Measurements from ENCODE around the gene KLK8. TPM values are rescaled to one million over a fixed set of nuclear protein-coding genes. Genes with fewer than 3 reads are reported as not detected.
"Not testable (repeated sequence)": the region's sequence is repeated elsewhere in the genome, so short reads cannot be mapped to it uniquely, and the experiment has no call there.

The KLK8 gene
- total and polyA plus RNA-seq, 2 of the 13 experiments (the other 11 are each of a cell fraction or from before 2014, with no cell fraction given) = not detected

DNA sequence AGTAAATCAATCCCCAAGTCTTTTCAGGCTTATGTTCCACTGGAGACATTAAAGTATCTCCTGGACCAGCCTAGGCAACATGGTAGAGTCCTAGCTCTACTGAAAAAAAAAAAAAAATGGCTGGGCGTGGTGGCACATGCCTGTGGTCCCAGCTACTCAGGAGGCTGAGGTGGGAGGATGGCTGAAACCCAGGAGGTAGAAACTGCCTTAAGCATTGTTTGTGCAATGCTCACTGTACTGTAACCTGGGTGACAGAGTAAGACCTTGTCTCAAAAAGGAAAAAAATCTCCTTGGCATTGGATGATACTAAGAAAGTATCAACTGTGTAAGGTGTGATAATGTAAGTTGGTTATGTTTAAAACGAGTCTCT lies 8.8 kb downstream of the KLK8 start:
- no TSS peak for BruUV-seq (replicated peaks)

DNA sequence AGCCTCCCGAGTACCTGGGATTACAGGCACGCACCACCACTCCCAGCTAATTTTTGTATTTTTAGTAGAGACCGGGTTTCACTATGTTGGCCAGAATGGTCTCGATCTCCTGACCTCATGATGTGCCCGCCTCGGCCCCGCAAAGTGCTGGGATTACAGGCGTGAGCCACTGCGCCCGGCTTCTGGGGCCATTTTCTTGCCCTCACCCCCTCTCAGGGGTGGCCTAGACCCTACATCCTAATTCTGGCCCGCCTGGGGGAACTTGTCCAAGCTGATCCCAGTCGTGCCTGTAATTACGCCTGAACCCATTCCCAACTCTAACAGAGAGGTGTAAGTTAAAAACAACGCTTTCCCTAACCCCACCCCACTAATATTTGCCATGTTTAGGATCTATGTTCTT lies 17.0 kb downstream of the KLK8 start:
- in situ Hi-C loops (cut with HindIII; ENCODE audit: extremely low pct_ligation_motif_present, low pct_unique_long_range_greater_than_20kb); H3K79me2 ChIP-seq (ENCODE audit: insufficient read depth, low read length); H2AFZ ChIP-seq (ENCODE audit: low read length); FAIRE-seq; POLR2A ChIA-PET; H3K4me1 ChIP-seq (ENCODE audit: insufficient read depth, low read length); H3K9ac ChIP-seq (ENCODE audit: insufficient read depth, low read depth, low read length); CTCF ChIA-PET (ENCODE audit: low intra/inter-chr PET ratio, low total read pairs); ATAC-seq; H4K20me1 ChIP-seq (ENCODE audit: insufficient read depth, low read length); H3K27ac ChIP-seq (ENCODE audit: extremely low read length, insufficient read depth, low read length); H3K9me3 ChIP-seq (ENCODE audit: low read length); H3K4me3 ChIP-seq (replicated peaks in 1 of 3; ENCODE audit: insufficient read depth in 1 of 3, low read depth in 2 of 3, low read length in 3 of 3); H3K36me3 ChIP-seq (replicated peaks in 1 of 2; ENCODE audit: control insufficient read depth in 1 of 2, insufficient read depth in 2 of 2, low read length in 2 of 2); intact Hi-C loops (cut with micrococcal nuclease; ENCODE audit: unreplicated experiment); H3K4me2 ChIP-seq (ENCODE audit: low read depth, low read length); DNase-seq (ENCODE audit: low spot score); BruUV-seq (replicated peaks); H3K27me3 ChIP-seq (ENCODE audit: control insufficient read depth in 1 of 2, insufficient read depth in 2 of 2, low read length in 2 of 2): not testable (repeated sequence)
- WGBS (ENCODE audit: low lambda C conversion rate) = 34% methylated on average over 13 of the region's 14 CpGs

More for the DNA sequence above, 8.8 kb downstream of the KLK8 start:
- H2AFZ ChIP-seq (ENCODE audit: low read length) = no peak overlapping the region
- H3K27me3 ChIP-seq (ENCODE audit: control insufficient read depth in 1 of 2, insufficient read depth in 2 of 2, low read length in 2 of 2) = peaks cover 0 to 8% of the 10 kb centered on the region in 2 experiments; a peak in 1 of 5 replicates
- H3K4me2 ChIP-seq (ENCODE audit: low read depth, low read length) = no peak overlapping the region
- no peak for TF ChIP-seq DDIT3 (CRISPR knock-in tag; IDR thresholded peaks at IDR 0.05)
- TF ChIP-seq RXRB (CRISPR knock-in tag; IDR thresholded peaks at IDR 0.05; ENCODE audit: borderline replicate concordance) = no peak
- no peak for TF ChIP-seq SMAD9 (CRISPR knock-in tag; IDR thresholded peaks at IDR 0.05)
- no peak for TF ChIP-seq HNRNPLL (IDR thresholded peaks at IDR 0.05; ENCODE audit: low read depth, low read length, poor library complexity, severe bottlenecking)
- TF ChIP-seq HDAC2 (CRISPR knock-in tag; IDR thresholded peaks at IDR 0.05) = no peak
- no peak for TF ChIP-seq NCOA2 (CRISPR knock-in tag; IDR thresholded peaks at IDR 0.05)
- no peak for TF ChIP-seq MTA3 (CRISPR knock-in tag; IDR thresholded peaks at IDR 0.05)
- TF ChIP-seq IRX3 (CRISPR knock-in tag; IDR thresholded peaks at IDR 0.05; ENCODE audit: borderline replicate concordance, low read depth) = no peak
- no peak for TF ChIP-seq HOXA5 (CRISPR knock-in tag; IDR thresholded peaks at IDR 0.05)
- TF ChIP-seq ZNF670 (CRISPR knock-in tag; IDR thresholded peaks at IDR 0.05; ENCODE audit: borderline replicate concordance) = no peak
- TF ChIP-seq LRRFIP1 (CRISPR knock-in tag; conservative IDR thresholded peaks at IDR 0.05) = no peak
- TF ChIP-seq SMARCE1 (IDR thresholded peaks at IDR 0.05; ENCODE audit: borderline replicate concordance) = no peak
- TF ChIP-seq ZNF746 (CRISPR knock-in tag; IDR thresholded peaks at IDR 0.05) = no peak
- TF ChIP-seq SOX13 (IDR thresholded peaks at IDR 0.05) = no peak
- no peak for TF ChIP-seq SOX13 (CRISPR knock-in tag; conservative IDR thresholded peaks at IDR 0.05 in 1 of 2, IDR thresholded peaks at IDR 0.05 in 1 of 2)
- no peak for TF ChIP-seq NFKB2 (CRISPR knock-in tag; IDR thresholded peaks at IDR 0.05; ENCODE audit: borderline replicate concordance)
- no peak for TF ChIP-seq ETV6 (CRISPR knock-in tag; conservative IDR thresholded peaks at IDR 0.05)
- ATAC-seq (no peak), FAIRE-seq (no peak), DNase-seq (ENCODE audit: low spot score) (no peak)
- no peaks in the 10 kb centered on the region for H3K9me3 ChIP-seq (ENCODE audit: low read length)
- POLR2A ChIA-PET = no interaction called here
- CTCF ChIA-PET (ENCODE audit: low intra/inter-chr PET ratio, low total read pairs) = no interaction called here
- H3K4me3 ChIP-seq (replicated peaks in 1 of 3; ENCODE audit: insufficient read depth in 1 of 3, low read depth in 2 of 3, low read length in 3 of 3) = no peak overlapping the region
- H4K20me1 ChIP-seq (ENCODE audit: insufficient read depth, low read length) = no peaks in the 10 kb centered on the region
- H3K27ac ChIP-seq (ENCODE audit: extremely low read length, insufficient read depth, low read length) = no peak overlapping the region
- H3K79me2 ChIP-seq (ENCODE audit: insufficient read depth, low read length) = no peaks in the 10 kb centered on the region
- in situ Hi-C loops (cut with HindIII; ENCODE audit: extremely low pct_ligation_motif_present, low pct_unique_long_range_greater_than_20kb) (no loop called here), intact Hi-C loops (cut with micrococcal nuclease; ENCODE audit: unreplicated experiment) (no loop called here)
- no peaks in the 10 kb centered on the region for H3K4me1 ChIP-seq (ENCODE audit: insufficient read depth, low read length)
- H3K36me3 ChIP-seq (replicated peaks in 1 of 2; ENCODE audit: control insufficient read depth in 1 of 2, insufficient read depth in 2 of 2, low read length in 2 of 2) = no peaks in the 10 kb centered on the region
- WGBS (ENCODE audit: low lambda C conversion rate) = 17% methylated on average over 2 of the region's 2 CpGs
- H3K9ac ChIP-seq (ENCODE audit: insufficient read depth, low read depth, low read length) = no peak overlapping the region

Data from HepG2 (cell line).